COR-L47 (cell line): ENCODE results near the gene MLXIP.
"Not testable (repeated sequence)": the region's sequence is repeated elsewhere in the genome, so short reads cannot be mapped to it uniquely, and the experiment has no call there.

Experiments used
- DNase-seq: peaks from one replicate; lab custom pipeline; 2025; lab: John Stamatoyannopoulos, UW

MLXIP gene

DNA sequence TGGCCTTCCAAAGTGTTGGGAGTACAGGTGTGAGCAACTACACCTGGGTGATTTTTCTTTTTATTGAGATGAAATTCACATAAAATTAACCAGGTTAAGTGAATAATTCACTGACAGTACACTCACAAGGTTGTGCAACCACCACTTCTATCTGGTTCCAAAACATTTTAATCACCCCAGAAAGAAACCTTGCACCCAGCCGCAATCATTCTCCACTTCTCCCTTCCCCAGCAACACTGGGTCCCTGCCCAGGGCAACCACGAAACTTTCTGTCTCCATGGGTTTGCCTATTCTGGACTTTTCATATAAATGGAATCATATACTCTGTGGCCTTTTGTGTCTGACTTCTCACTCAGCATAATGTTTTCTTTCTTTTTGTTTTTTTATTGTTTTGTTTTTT lies 26.3 kb upstream of the MLXIP start:
- no peak for DNase-seq

DNA sequence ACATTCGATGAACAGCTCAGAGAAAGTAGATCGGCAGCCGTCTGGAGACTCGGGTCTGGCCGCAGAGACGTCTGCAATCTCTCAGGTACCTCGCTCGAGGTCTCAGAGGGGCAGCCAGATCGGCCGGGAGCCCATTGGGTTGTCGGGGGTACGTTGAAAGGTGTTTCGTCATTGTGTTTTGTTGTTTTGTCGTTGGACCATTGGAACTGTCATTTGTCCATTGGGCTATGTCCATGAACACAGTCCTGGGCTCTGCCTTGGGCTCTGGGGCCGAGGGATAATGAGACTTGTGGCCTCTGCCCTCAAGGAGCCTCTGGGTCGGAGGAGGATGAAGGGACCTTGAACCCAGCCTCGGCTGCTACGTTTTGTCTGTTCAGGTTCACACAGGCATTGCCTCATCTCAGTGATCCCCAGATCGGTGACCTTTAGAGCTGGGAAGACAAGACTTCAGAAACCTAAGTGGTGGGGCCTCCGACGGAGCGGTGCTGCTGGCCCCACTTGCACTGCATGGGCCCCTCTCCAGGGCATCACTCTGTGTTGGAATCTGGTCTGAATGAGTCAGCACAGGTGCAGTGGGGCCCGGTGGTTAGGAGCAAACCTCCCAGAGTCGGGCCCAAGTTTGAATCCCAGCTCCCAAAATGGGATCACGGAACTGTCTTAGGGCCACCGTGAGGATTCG lies 23.6 kb upstream of the MLXIP start:
- DNase-seq: no peak

DNA sequence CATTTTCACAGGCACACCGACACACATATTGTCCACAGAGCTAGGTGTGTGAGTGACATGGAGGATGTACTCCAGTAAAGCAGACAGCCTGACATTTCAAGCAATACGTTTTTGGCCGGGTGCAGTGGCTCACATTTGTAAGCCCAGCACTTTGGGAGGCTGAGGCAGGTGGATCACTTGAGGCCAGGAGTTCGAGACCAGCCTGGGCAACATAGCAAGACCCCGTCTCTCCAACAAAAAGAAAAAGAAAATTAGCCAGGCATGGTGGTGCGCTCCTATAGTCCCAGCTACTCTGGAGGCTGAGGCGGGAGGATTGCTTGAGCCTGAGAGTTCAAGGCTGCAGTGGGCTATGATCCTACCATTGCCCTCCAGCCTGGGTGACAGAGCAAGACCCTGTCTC lies 22.1 kb upstream of the MLXIP start:
- DNase-seq: not testable (repeated sequence)

- DNase-seq: no peak
These were observed 21.4 kb upstream of the MLXIP start for GRCh38 chr12:122057007-122057735.

DNA sequence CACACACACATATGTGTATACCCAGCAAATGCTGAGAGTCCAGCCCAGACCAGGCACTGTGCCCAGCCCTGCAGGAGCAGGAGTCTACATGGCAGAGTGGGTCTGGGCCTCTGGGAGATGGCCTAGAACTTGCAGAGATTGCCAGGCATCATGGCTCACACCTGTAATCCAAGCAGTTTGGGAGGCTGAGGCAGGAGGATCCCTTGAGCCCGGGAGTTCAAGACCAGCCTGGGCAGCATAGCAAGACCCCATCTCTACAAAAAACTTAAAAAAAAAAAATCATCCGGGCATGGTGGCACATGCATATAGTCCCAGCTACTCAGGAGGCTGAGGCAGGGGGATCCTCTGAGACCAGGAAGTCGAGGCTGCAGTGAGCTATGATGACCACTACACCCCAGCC lies 20.8 kb upstream of the MLXIP start:
- DNase-seq: no peak

- DNase-seq: no peak
These were observed 19.9 kb upstream of the MLXIP start for GRCh38 chr12:122058549-122059149.

DNA sequence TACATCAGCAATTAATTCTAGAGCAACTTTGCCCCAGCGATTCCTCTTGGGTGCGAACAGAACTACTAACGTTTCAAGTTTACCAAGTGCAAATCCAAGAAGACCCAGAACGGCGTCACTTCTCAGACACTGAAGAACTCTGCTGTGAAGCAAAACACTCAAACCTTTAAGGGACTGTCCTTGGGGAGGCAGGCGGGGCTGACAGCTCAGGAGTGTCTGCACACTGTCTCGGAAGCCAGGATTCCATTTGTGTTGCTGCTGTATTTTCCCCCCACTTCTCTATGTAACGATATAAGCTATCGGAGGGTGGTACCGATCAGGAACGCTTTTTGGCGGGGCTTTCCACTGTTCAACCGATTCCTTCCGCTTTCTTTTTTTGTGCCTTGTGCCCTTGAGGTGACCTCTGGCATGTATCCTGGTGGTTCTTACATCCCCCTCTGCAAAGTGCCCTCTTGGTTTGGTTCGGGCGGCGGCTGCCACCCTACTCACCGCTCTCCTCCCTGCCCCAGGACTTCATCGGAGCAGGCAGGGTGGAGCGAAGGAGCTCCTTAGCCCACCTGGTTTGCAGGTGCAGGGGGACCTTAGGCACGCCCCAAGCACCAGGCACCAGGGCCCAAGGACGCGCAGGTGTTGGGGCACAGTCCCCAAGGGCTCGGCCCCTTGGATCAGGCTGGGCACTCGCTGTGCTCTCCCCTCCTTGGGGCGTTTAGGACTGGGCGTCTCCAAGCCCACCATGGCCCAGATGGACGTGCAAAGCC lies 19.2 kb upstream of the MLXIP start:
- no peak for DNase-seq

- DNase-seq: no peak
These were observed 18.5 kb upstream of the MLXIP start for GRCh38 chr12:122060081-122060501.

DNA sequence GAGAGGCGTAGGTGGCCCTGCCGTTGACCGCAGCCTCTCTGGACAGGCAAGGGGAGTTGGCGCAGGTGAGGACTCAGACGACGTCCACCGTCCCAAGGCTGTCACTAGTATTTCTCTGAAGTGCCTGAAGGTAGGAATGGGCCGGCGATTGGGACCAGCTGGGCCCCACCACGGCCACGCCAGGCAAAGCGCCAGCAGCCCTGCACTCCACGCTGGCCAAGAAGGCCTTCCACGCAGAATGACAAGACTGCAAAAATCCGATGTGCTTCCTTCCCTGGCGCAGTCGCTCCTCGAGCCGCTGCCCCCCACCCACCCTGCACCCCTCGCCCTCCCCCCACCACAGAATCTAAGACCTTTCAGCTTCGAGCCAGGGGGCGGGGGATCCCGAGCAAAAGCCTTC lies 17.3 kb upstream of the MLXIP start:
- DNase-seq: no peak

DNA sequence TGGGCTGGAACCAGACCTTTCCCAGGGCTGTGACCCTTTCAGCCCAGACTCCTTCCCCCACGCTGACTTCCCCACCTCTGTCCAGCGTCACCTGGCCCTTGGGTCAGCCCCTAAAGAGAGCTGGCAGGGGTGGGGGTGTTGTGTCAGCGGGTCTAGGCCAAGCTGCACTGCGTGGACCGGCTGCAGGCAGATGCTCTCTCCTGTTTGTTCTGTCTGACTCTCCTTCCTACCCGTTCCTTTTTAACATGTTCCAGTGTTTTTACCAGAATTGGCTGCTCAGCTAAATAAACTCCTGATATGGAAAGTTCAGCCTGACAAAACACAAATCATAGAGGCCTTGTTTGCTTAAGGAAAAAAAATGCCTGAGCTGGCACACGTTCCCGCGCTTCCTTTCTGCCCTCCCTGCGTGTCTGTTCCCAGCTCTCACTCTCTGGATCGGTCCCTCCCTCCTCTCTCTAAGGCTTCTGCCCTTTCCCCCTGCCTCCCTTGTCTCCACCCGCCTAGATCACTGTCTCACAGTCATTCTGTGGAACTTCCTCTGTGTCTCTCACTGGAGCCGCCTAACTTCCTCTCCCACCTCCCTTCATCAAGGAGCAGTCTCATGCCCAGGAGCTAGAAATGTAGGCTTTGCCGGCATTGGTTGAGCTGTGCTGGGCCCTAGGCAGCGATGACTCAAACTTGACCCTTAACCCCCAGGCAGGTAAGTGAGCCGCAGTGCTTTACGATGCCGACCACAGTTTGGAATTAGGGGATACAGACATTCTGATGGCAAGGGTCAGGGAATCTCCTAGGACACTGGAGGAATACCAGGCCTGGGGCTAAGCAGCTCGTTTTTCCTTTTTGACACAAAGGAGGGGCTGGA lies 15.5 kb upstream of the MLXIP start:
- peak; percentile 25 for DNase-seq

DNA sequence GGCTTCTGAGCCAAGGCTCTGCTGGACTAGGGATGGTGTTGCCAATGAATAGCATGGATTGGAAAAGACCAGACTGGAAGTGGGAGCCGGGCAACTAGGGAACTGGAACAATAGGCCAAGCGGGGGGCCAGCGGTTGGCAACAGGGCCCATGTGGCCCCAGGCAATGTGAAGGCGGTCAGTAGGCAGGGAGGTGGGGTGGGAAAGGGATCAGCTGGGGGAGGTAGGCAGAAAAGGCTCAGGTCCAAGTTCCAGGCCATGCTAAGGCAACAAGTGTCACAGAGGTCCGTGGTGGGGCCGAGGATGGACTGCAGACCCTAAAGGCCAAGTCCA lies 14.9 kb upstream of the MLXIP start:
- DNase-seq: no peak

DNA sequence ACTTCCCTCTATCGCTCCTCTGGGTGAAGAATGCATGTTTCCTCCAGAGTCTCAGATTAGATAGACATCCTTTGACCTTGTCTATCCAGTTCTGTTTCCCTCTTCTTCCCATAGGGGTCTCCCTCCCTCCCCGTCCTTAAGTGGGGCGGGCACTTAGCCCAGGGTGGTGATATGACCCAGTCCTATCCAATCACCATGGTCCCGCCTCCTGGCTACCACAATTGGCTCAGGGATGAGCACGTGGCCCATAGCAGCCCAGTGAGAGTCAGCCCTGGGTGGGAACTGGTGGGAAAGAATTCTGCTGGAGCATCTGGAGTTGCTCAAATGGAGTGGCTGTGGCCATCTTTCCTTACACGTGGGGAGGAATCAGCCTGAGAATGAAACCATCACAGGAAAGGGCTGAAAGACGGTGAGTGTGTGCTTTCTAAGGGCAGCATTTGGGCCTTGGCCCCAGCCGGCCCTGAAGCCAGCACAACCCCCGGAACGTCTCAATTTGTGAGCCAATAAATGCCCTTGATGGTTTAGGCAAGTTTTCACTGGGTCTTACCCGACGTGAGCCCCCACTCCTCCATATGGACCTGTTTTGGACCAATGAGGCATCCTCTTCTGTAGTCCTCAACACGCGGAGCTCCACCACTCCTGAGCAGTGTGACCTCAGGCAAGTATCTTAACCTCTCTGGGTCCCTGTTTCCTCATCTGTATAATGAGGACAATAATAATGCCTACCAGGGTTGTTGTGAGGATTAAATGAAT lies 14.4 kb upstream of the MLXIP start:
- peak; percentile 53 for DNase-seq

DNA sequence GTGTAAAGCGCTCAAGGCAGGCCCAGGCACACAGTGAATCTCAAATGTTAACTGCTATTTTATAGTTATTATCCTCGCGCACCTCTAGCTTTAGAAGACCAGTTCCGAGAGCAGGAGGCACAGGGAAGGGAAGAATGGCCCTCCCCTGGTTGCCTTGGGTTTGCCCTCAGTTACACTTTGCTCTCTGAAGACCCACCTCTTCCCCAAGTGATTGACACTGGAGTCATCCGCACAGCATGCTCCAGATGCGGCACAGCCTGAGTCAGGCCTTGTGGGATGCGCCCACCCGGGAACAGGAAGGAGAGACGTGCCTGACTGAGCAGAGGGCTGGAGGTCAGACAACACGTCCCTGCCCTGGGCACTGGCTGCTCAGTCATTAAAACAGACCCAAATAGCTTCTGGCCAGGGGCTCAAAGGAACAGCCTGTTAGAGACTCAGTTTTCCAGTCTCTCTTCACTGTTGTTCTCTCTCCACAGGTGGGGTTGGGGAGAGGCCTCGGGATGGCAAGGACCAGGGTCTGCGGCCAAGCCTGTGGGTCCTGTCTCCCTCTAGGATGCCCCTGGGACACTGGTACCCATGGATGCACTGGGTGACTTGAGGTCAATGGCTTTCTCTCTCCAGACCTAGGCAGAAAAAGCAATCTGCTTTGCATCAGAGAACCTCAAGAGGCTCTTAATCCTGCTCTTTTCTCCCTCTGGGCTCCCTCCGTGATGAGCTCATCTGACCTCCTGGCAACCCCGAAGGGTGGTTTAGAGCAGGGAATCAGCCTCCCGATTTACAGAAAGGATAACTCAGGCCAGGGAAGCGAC lies 13.6 kb upstream of the MLXIP start:
- DNase-seq: no peak

- DNase-seq: no peak
These were observed 11.0 kb upstream of the MLXIP start for GRCh38 chr12:122067548-122067947.

DNA sequence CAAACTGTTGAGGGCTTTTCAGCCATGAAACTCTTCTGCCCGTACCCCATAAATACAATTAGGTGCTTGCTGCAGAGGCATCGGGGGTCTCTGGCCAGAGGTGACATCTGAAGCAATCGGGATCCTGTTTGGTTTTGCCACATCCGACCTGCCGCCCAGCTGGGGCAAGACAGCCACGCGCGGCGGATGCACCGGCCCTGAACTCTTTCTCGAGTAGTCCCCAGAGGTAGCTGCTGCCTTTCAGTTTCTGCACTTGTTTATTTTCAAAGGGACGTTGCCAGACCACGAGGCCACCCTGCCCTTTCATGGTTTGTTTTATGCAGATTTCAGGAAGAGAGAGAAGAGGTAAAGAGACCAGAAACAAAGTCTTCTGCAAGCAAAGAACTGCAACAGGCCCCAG lies 10.6 kb upstream of the MLXIP start:
- no peak for DNase-seq

GRCh38 chr12:122072031-122072970 lies 6.3 kb upstream of the MLXIP start:
- DNase-seq: peak; percentile 86

GRCh38 chr12:122073815-122074214 lies 4.7 kb upstream of the MLXIP start:
- DNase-seq: no peak

GRCh38 chr12:122076743-122077495 lies 1.6 kb upstream of the MLXIP start:
- DNase-seq: no peak
